AG09319 (cell line): ENCODE measurements around the gene SLC22A2.

Experiments used
- DNase-seq: peaks from one replicate; pipeline ENCODE4 v3.0.0-alpha.2; 2010; ENCODE audit warnings: low read depth; ENCODE audit errors: extremely low read depth
- CTCF ChIP-seq: IDR thresholded peaks from 2 replicates; pipeline ENCODE4 v1.5.1; 2011; ENCODE audit warnings: low read depth, mild to moderate bottlenecking, inconsistent platforms, low read length, moderate library complexity

The SLC22A2 gene

DNA sequence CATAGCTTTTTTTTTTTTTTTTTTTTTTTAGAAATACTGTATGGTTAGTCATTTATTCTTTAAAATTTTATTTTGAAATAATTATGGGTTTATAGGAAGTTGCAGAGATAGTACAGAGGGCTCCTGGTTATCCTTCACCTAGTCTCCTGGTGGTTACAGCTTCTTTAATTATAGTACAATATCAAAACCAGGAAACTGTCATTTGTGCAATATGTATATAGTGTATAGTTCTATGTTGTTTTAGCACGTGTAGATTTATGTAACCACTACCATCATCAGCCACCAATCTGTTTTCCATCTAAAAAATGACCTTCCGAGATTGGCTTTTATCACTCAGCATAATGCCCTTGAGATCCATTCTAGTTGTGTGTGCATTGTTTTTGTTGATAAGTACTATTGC, 54.7 kb downstream of the SLC22A2 start:
- TF ChIP-seq CTCF: no peak
- no peak for DNase-seq

DNA sequence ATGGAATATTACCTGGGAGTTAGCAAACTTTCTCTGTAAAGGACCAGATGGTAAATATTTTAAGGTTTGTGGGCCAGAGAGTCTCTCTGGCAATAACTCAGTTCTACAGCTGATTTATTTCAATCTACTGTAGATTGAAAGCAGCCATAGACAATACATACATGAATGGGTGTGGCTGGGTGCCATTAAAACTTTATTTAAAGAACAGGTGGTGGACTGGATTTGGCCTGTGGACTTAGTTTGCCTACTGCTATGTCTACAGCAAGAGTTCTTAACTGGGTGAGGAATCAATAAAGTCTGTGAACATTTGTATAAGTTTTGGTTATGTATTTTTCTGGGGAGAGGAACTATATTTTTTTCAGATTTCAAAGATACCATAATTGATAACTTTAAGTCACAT, 55.1 kb downstream of the SLC22A2 start:
- DNase-seq: no peak
- TF ChIP-seq CTCF: no peak

DNA sequence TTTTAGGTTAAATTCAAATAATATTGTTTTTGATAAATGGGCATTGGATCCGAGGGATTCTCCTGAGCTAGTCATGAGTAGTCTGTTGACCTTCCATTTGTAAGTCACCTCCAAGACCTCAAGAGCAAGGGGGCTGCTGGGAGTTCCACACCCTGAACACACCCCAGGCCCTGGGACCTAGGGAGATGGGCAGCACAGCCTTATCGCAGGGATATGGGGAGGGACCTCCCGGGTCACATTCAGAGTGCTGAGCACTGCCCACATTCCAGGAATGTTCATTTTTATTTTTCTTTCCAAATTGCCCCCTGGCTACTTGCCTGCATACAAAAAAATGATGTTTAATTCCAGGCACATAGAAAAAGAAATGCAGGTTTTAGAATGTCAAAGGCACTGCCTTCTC, 55.5 kb downstream of the SLC22A2 start:
- DNase-seq: no peak
- no peak for TF ChIP-seq CTCF

GRCh38 chr6:160202411-160202810, 56.2 kb downstream of the SLC22A2 start:
- TF ChIP-seq CTCF: no peak
- no peak for DNase-seq

DNA sequence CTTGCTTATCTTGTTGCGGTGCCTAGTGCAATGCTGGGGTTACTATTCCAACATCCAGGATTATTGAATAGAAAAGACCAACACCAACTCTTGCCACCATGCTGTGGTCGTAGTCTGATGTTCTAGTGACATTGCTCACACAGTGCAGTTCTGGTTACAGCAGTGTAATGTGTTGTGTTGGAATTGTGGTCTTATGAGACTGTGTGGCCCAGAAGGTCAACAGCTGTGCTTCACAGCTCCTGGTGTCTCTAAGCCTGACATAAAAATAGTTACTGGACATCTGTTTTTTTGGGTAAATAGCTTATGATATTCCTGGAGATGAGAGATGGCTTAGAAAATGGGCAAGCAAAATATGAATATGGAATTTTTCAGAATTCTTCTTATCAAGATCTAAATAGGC, 57.6 kb downstream of the SLC22A2 start:
- DNase-seq: no peak
- no peak for TF ChIP-seq CTCF

DNA sequence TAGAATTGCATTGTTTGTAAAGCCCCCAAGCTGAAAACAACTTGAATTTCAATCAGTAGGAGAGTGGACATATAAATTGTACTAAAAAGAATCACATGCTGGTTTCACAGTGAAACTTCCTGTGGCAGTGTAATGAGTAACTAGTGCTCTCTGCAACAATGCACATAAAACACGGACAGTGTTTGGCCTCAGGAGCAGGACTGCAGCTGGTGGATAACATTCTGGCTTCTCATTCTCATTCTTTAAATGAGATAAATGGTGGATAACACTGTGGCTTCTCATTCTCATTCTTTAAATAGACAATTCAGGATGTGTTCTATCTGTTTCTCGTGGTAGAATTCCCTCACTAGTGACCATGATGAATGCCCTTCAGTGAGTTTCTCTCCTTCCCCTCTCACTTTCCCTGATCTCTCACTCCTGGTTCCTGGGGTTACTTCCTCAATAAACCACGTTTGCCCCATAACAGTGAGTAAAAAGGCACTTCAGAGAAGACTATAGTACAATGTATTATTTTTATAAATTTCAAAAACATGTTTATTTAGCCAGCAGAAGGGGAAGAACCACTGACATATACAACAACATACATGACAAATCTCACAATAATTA, 59.9 kb downstream of the SLC22A2 start:
- no peak for TF ChIP-seq CTCF

DNA sequence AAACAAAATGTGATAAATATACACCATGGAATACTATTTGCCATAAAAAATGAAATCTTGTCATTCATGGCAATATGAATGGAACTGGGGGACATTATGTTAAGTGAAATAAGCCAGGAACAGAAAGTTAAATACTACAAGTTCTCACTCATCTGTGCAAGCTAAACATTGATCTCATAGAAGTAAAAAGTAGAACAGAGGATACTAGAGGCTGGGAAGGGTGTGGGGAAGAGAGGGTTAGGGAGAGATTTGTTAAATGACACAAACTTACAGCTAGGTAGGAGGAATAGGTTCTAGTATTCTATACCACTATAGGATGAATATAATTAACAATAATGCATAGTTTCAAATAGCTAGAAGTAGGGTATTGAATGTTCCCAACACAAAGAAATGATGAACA, 61.0 kb downstream of the SLC22A2 start:
- TF ChIP-seq CTCF: no peak
- DNase-seq: no peak

More for the DNA sequence above, 59.9 kb downstream of the SLC22A2 start:
- no peak for DNase-seq
